K562 (cell line): ENCODE data around the gene SPATA2L. TPM values are rescaled to one million over a fixed set of nuclear protein-coding genes. Genes with fewer than 3 reads are reported as not detected.
A peak's percentile ranks its signal among the peaks of the same experiment; 100 is the strongest.

Source experiments
- BRCA1 ChIP-seq, 2 experiments: fragments of 450-650 bp in 1 of 2; sonication (generic) in 1 of 2; formaldehyde crosslinking in 1 of 2; IDR thresholded peaks; 2 replicates each; pipeline versions ENCODE4 v1.5.0 to v1.6.1; 2017 to 2020; ENCODE audit warnings: mild to moderate bottlenecking in 1 of 2, missing genetic modification reagents in 1 of 2
- CBX2 ChIP-seq: fragments of 200-600 bp; sonication (generic); IDR thresholded peaks from one replicate; pipeline ENCODE4 v1.6.1; 2012; ENCODE audit warnings: mild to moderate bottlenecking, low read length, inconsistent platforms; ENCODE audit not compliant: insufficient read depth, poor library complexity, severe bottlenecking
- CREB3 ChIP-seq: fragments of 450-650 bp; conservative IDR thresholded peaks from 2 replicates; pipeline ENCODE4 v1.6.1; 2016; ENCODE audit warnings: missing genetic modification characterization, low read depth, mild to moderate bottlenecking, missing compliant biosample characterization, moderate library complexity
- CREB3L1 ChIP-seq: fragments of 450-650 bp; IDR thresholded peaks from 2 replicates; pipeline ENCODE4 v1.6.1; 2014; ENCODE audit warnings: low read depth, mild to moderate bottlenecking, moderate library complexity, borderline replicate concordance
- CXXC5 ChIP-seq: fragments of 250-450 bp; sonication (Bioruptor Pico); IDR thresholded peaks from 2 replicates; pipeline ENCODE4 v1.8.0; 2022; ENCODE audit warnings: inconsistent platforms, mild to moderate bottlenecking, moderate library complexity
- KAT2B ChIP-seq: IDR thresholded peaks from one replicate; pipeline ENCODE4 v1.6.1; 2012; ENCODE audit warnings: low read depth, mild to moderate bottlenecking, control low read depth, inconsistent platforms, low read length, moderate library complexity
- MAZ ChIP-seq, 2 experiments: fragments of 450-650 bp in 1 of 2; sonication (generic) in 1 of 2; formaldehyde crosslinking; IDR thresholded peaks in 1 of 2; conservative IDR thresholded peaks in 1 of 2; 2 replicates each; pipeline versions ENCODE4 v1.4.0 to v1.5.0; 2020; ENCODE audit warnings: mild to moderate bottlenecking in 1 of 2, missing genetic modification reagents in 1 of 2
- RFX7 ChIP-seq: fragments of 250-450 bp; sonication (Bioruptor Pico); IDR thresholded peaks from 2 replicates; pipeline ENCODE4 v1.5.1; 2021; ENCODE audit warnings: mild to moderate bottlenecking
- TFAM ChIP-seq: fragments of 250-450 bp; sonication (Bioruptor Pico); conservative IDR thresholded peaks from 2 replicates; pipeline ENCODE4 v1.5.0; 2021; ENCODE audit warnings: mild to moderate bottlenecking, moderate library complexity
- USF2 ChIP-seq: sonication (generic); formaldehyde crosslinking; IDR thresholded peaks from 2 replicates; pipeline ENCODE4 v1.5.0; 2020; ENCODE audit warnings: missing genetic modification reagents
- ZBTB17 ChIP-seq: fragments of 450-650 bp; formaldehyde crosslinking; IDR thresholded peaks from 2 replicates; pipeline ENCODE4 v1.4.0; 2020; ENCODE audit warnings: mild to moderate bottlenecking
- ZBTB26 ChIP-seq: fragments of 450-650 bp; formaldehyde crosslinking; IDR thresholded peaks from 2 replicates; pipeline ENCODE4 v1.4.0; 2022; ENCODE audit warnings: missing genetic modification characterization
- ZBTB33 ChIP-seq: sonication (generic); formaldehyde crosslinking; IDR thresholded peaks from 2 replicates; pipeline ENCODE4 v1.8.1; 2023; ENCODE audit warnings: mild to moderate bottlenecking, missing genetic modification reagents
- ZNF431 ChIP-seq: sonication (generic); formaldehyde crosslinking; IDR thresholded peaks from 2 replicates; pipeline ENCODE4 v1.8.0; 2022; ENCODE audit warnings: mild to moderate bottlenecking, missing genetic modification reagents
- ZNF696 ChIP-seq: fragments of 250-450 bp; sonication (Bioruptor Pico); conservative IDR thresholded peaks from 2 replicates; pipeline ENCODE4 v1.4.0; 2020; ENCODE audit warnings: mild to moderate bottlenecking, moderate library complexity
- ZNF707 ChIP-seq: fragments of 250-450 bp; sonication (Bioruptor Pico); conservative IDR thresholded peaks from 2 replicates; pipeline ENCODE4 v1.8.0; 2022; ENCODE audit warnings: inconsistent platforms, mild to moderate bottlenecking, moderate library complexity
- ZNF778 ChIP-seq: fragments of 450-650 bp; formaldehyde crosslinking; IDR thresholded peaks from 2 replicates; pipeline ENCODE4 v1.4.0; 2020; ENCODE audit warnings: mild to moderate bottlenecking, moderate library complexity
- polyA plus RNA-seq, 8 experiments: library from polyadenylated mRNA; depleted of rRNA in 4 of 8; stranded (reverse) in 5 of 8; unstranded in 3 of 8; fragments of >200 nt; fragmentation: Nextera tagmentation in 2 of 8; fragmentation: Illumina TruSeq in 1 of 8; extraction: Ambion mirVana in 2 of 8; extraction: Trizol in 1 of 8; gene quantifications; 2 replicates each; pipeline versions ENCODE4 v1.2.1 to v1.2.3, GENCODE V29; 2011 to 2014; ENCODE audit warnings: inconsistent platforms in 1 of 8, missing spikeins in 1 of 8
- total RNA-seq, 7 experiments: library from RNA; depleted of rRNA in 6 of 7; stranded (reverse); fragments of >200 nt in 6 of 7; fragmentation: Illumina TruSeq in 2 of 7; extraction: Trizol in 2 of 7; gene quantifications; 2 replicates each; pipeline versions ENCODE4 v1.2.1 to v1.2.3, GENCODE V29; 2011 to 2021; ENCODE audit warnings: low replicate concordance in 1 of 7

Gene SPATA2L
- total and polyA plus RNA-seq, 9 of the 15 experiments (the other 6 are each of a cell fraction or from before 2014, with no cell fraction given): 0.13 to 19.2 (median 4.8) TPM; not detected in 1

- TF ChIP-seq ZBTB26 (CRISPR knock-in tag) (no peak), MAZ (CRISPR knock-in tag; conservative IDR thresholded peaks at IDR 0.05 in 1 of 2, IDR thresholded peaks at IDR 0.05 in 1 of 2) (peak in 1 of 2 experiments; percentile 25; a peak in 1 of 4 replicates), TFAM (CRISPR knock-in tag) (no peak), ZBTB17 (no peak), BRCA1 (IDR thresholded peaks at IDR 0.05) (no peak), BRCA1 (CRISPR knock-in tag; IDR thresholded peaks at IDR 0.05) (no peak), RFX7 (CRISPR knock-in tag) (no peak), ZNF778 (CRISPR knock-in tag) (no peak), ZNF431 (CRISPR knock-in tag) (no peak), CREB3 (tag) (no peak), CREB3L1 (no peak), CBX2 (no peak), ZNF707 (CRISPR knock-in tag) (no peak), ZBTB33 (CRISPR knock-in tag) (no peak), KAT2B (no peak), CXXC5 (CRISPR knock-in tag) (peak; percentile 22), USF2 (CRISPR knock-in tag) (0 out of 2 replicates have a peak, but pooled peaks have one; percentile 9), ZNF696 (CRISPR knock-in tag) (no peak)
These were observed 668 bp downstream of the SPATA2L start (continued) for GRCh38 chr16:89700649-89701424.
